PC-3 (cell line): ENCODE measurements around the gene ACP1.

Experiments
- EZH2 ChIP-seq: fragments of 300-600 bp; sonication (generic); IDR thresholded peaks from one replicate; pipeline ENCODE4 v1.6.1; 2017; ENCODE audit warnings: antibody characterized with exemption, mild to moderate bottlenecking, low read length; ENCODE audit not compliant: unreplicated experiment
- EZH2phosphoT487 ChIP-seq: fragments of 300-600 bp; sonication (generic); IDR thresholded peaks from 2 replicates; pipeline ENCODE4 v1.6.1; 2018; ENCODE audit warnings: mild to moderate bottlenecking, antibody characterized with exemption, low read length, borderline replicate concordance

DNA sequence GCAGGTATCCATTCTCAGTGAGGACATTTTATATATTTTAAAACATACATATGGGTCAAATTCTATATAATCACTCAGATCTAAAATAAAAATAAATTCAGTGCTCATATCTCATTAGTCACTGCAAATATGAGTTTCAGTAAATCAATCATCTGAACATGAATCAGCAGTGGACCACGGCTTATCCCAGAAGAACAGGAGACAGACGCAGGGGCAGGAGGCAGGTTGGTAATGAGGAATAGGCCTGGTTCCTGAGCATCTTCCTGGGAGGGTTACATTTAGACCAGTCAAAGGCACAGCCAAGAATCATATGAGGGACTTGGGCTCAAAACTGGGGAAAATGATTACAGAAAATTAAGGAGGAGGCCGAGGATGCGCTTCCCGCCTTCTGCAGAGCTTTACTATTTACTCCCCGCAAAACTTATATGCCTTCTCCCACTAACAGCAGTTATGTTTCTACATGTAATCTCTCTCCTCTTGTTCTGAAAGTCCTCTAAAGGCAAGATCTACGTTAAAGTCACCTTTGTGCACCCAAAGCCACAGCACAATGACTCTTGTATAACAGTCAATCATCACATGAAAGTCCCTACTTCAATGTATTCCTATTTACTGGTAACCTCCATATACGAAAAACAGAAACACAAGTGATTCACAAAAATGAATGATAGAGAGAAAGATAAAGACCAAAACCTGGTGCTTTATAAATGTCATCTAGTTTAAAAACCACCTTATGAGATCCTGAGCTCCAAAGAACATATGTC is 36.0 kb upstream of the ACP1 start:
- TF ChIP-seq EZH2, result no peak
- no peak for TF ChIP-seq EZH2phosphoT487
